ENCODE data around the gene PRDM16. TPM values are rescaled to one million over a fixed set of nuclear protein-coding genes. Genes with fewer than 3 reads are reported as not detected.
A peak's percentile ranks its signal among the peaks of the same experiment; 100 is the strongest.

PRDM16 gene
- total and polyA plus RNA-seq, 2 of the 13 experiments (the other 11 are each of a cell fraction or from before 2014, with no cell fraction given) = 0.15 to 0.81 TPM

DNA sequence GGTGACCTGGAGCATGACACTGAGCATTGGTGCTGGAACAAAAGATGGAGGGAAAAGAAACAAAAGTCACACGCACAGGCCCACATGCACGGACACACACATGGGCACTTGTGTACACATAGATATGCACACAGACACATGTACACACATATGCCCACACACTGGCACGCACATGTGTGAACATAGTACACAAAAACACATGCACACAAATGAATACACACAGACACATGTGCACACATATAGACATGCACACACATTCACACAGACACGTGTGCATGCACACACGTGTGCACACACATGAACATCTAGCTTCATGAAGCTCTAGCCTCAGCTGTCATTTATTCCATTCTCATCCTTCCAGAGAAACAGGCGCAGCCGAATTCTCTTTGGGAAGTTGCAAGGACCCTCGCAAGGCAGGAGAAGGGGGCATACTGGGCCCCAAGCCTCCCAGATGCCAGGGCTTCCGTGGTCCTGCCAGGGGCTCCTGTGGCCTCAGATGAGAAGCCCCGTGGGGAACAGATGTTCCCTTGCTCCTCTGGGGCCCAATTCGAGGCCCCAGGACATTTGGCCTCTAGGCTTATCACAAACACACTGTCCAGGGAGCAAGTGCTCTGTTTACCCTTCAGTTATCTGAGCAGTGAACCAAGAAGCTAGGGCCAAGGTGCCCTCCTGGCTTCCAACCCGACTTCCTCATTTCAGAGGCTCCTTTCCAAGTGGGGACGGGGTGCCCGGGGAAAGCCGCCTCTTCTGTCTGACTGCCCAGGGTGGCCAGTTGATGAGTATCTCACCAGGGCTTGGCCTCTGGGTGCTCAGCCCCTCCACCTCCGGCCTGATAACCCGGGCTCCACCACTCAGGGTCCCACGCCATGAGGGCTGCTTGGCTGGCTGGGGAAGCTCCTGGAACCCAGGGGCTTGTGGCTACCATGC lies 269.1 kb downstream of the PRDM16 start (continued):
- TF ChIP-seq, protein P1, sequence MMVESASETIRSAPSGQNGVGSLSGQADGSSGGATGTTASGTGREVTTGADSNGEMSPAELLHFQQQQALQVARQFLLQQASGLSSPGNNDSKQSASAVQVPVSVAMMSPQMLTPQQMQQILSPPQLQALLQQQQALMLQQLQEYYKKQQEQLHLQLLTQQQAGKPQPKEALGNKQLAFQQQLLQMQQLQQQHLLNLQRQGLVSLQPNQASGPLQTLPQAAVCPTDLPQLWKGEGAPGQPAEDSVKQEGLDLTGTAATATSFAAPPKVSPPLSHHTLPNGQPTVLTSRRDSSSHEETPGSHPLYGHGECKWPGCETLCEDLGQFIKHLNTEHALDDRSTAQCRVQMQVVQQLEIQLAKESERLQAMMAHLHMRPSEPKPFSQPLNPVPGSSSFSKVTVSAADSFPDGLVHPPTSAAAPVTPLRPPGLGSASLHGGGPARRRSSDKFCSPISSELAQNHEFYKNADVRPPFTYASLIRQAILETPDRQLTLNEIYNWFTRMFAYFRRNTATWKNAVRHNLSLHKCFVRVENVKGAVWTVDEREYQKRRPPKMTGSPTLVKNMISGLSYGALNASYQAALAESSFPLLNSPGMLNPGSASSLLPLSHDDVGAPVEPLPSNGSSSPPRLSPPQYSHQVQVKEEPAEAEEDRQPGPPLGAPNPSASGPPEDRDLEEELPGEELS (CRISPR knock-in tag; IDR thresholded peaks at IDR 0.05) = 0 out of 2 replicates have a peak, but pooled peaks have one; percentile 19
- TF ChIP-seq LCORL (IDR thresholded peaks at IDR 0.05) (no peak), LCORL (CRISPR knock-in tag; IDR thresholded peaks at IDR 0.05) (peak; percentile 80; the same call in 1 of the 2 replicates), KDM5B (CRISPR knock-in tag; IDR thresholded peaks at IDR 0.05; ENCODE audit: borderline replicate concordance) (peak; percentile 49; the same call in 1 of the 2 replicates), ZNF326 (CRISPR knock-in tag; IDR thresholded peaks at IDR 0.05; ENCODE audit: borderline replicate concordance) (0 out of 2 replicates have a peak, but pooled peaks have one; percentile 68), HOXA9 (CRISPR knock-in tag; IDR thresholded peaks at IDR 0.05; ENCODE audit: borderline replicate concordance) (no peak)
- TF ChIP-seq, protein P2, sequence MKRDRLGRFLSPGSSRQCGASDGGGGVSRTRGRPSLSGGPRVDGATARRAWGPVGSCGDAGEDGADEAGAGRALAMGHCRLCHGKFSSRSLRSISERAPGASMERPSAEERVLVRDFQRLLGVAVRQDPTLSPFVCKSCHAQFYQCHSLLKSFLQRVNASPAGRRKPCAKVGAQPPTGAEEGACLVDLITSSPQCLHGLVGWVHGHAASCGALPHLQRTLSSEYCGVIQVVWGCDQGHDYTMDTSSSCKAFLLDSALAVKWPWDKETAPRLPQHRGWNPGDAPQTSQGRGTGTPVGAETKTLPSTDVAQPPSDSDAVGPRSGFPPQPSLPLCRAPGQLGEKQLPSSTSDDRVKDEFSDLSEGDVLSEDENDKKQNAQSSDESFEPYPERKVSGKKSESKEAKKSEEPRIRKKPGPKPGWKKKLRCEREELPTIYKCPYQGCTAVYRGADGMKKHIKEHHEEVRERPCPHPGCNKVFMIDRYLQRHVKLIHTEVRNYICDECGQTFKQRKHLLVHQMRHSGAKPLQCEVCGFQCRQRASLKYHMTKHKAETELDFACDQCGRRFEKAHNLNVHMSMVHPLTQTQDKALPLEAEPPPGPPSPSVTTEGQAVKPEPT (CRISPR knock-in tag; IDR thresholded peaks at IDR 0.05; ENCODE audit: low read depth) = peak; percentile 40; the same call in 1 of the 2 replicates
- TF ChIP-seq, protein P3, sequence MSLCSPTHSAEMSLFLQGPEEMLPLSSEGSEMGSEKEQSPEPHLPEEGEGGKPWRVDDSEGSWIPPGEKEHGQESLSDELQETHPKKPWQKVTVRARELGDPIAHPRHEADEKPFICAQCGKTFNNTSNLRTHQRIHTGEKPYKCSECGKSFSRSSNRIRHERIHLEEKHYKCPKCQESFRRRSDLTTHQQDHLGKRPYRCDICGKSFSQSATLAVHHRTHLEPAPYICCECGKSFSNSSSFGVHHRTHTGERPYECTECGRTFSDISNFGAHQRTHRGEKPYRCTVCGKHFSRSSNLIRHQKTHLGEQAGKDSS (CRISPR knock-in tag; IDR thresholded peaks at IDR 0.05; ENCODE audit: borderline replicate concordance, low read depth) = peak; percentile 82
- TF ChIP-seq, protein P4, sequence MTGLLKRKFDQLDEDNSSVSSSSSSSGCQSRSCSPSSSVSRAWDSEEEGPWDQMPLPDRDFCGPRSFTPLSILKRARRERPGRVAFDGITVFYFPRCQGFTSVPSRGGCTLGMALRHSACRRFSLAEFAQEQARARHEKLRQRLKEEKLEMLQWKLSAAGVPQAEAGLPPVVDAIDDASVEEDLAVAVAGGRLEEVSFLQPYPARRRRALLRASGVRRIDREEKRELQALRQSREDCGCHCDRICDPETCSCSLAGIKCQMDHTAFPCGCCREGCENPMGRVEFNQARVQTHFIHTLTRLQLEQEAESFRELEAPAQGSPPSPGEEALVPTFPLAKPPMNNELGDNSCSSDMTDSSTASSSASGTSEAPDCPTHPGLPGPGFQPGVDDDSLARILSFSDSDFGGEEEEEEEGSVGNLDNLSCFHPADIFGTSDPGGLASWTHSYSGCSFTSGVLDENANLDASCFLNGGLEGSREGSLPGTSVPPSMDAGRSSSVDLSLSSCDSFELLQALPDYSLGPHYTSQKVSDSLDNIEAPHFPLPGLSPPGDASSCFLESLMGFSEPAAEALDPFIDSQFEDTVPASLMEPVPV (CRISPR knock-in tag; IDR thresholded peaks at IDR 0.05) = 0 out of 2 replicates have a peak, but pooled peaks have one; percentile 37
- TF ChIP-seq, protein P5, sequence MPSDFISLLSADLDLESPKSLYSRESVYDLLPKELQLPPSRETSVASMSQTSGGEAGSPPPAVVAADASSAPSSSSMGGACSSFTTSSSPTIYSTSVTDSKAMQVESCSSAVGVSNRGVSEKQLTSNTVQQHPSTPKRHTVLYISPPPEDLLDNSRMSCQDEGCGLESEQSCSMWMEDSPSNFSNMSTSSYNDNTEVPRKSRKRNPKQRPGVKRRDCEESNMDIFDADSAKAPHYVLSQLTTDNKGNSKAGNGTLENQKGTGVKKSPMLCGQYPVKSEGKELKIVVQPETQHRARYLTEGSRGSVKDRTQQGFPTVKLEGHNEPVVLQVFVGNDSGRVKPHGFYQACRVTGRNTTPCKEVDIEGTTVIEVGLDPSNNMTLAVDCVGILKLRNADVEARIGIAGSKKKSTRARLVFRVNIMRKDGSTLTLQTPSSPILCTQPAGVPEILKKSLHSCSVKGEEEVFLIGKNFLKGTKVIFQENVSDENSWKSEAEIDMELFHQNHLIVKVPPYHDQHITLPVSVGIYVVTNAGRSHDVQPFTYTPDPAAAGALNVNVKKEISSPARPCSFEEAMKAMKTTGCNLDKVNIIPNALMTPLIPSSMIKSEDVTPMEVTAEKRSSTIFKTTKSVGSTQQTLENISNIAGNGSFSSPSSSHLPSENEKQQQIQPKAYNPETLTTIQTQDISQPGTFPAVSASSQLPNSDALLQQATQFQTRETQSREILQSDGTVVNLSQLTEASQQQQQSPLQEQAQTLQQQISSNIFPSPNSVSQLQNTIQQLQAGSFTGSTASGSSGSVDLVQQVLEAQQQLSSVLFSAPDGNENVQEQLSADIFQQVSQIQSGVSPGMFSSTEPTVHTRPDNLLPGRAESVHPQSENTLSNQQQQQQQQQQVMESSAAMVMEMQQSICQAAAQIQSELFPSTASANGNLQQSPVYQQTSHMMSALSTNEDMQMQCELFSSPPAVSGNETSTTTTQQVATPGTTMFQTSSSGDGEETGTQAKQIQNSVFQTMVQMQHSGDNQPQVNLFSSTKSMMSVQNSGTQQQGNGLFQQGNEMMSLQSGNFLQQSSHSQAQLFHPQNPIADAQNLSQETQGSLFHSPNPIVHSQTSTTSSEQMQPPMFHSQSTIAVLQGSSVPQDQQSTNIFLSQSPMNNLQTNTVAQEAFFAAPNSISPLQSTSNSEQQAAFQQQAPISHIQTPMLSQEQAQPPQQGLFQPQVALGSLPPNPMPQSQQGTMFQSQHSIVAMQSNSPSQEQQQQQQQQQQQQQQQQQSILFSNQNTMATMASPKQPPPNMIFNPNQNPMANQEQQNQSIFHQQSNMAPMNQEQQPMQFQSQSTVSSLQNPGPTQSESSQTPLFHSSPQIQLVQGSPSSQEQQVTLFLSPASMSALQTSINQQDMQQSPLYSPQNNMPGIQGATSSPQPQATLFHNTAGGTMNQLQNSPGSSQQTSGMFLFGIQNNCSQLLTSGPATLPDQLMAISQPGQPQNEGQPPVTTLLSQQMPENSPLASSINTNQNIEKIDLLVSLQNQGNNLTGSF (CRISPR knock-in tag; IDR thresholded peaks at IDR 0.05) = no peak
